HCT116 (cell line): Measurements from ENCODE around the gene OTUD5. TPM values are rescaled to one million over a fixed set of nuclear protein-coding genes. Genes with fewer than 3 reads are reported as not detected.

ENCODE experiments used
- ATAC-seq: fragments of 200-7000 bp; cut with Tn5 transposase; 2 replicates; pipeline ENCODE4 v1.9.1; 2020; ENCODE audit warnings: mild to moderate bottlenecking, moderate library complexity
- BruUV-seq: library from RNA; stranded (reverse); fragments of 400-500 nt; replicated peaks from 2 replicates; lab custom pipeline; 2021; lab: Mats Ljungman, UMichigan
- CTCF ChIA-PET: fragments of 300-600 bp; sonication (Branson Sonifier 250); formaldehyde crosslinking; loops from one replicate; lab custom pipeline; 2021; ENCODE audit warnings: antibody characterized with exemption; lab: Charles Lee
- POLR2A ChIA-PET: fragments of 300-600, 350-600 bp; sonication (Branson Sonifier 250); formaldehyde crosslinking; loops from one replicate; lab custom pipeline; 2021; ENCODE audit warnings: antibody characterized with exemption; lab: Charles Lee
- RAD21 ChIA-PET, 2 experiments: fragments of 300-600 bp; sonication (Branson Sonifier 250); formaldehyde crosslinking; loops; one replicate each; lab custom pipeline; 2023; ENCODE audit warnings: low total read pairs in 2 of 2; ENCODE audit not compliant: uncharacterized antibody in 2 of 2, unreplicated experiment in 2 of 2, low non-redundant PET in 1 of 2; lab: Charles Lee
- DNase-seq: peaks from one replicate; pipeline ENCODE4 v3.0.0-alpha.2; 2010; ENCODE audit warnings: low read depth, low spot score
- H2AFZ ChIP-seq: fragments of 200-600 bp; shearing (Covaris generic), sonication (generic); 2 replicates; pipeline ENCODE4 v1.6.1; 2017; ENCODE audit warnings: low read depth, mixed run types, mixed read lengths, antibody characterized with exemption, low read length; ENCODE audit not compliant: poor library complexity, severe bottlenecking
- H3K27ac ChIP-seq: 2 replicates; pipeline ENCODE4 v1.5.1; 2012; ENCODE audit warnings: low read depth, low read length
- H3K27me3 ChIP-seq: fragments of 200-600 bp; sonication (generic); 2 replicates; pipeline ENCODE4 v1.6.1; 2016; ENCODE audit warnings: mixed run types, low read length, mixed read lengths; ENCODE audit not compliant: insufficient read depth
- H3K36me3 ChIP-seq, 2 experiments: fragments of 200-500 bp in 1 of 2; fragments of 200-600 bp in 1 of 2; sonication (Bioruptor generic) in 1 of 2; sonication (generic) in 1 of 2; 2 replicates each; pipeline versions ENCODE4 v1.5.1 to v1.6.1; 2014 to 2016; ENCODE audit warnings: low read length in 2 of 2, inconsistent platforms in 1 of 2, mixed read lengths in 1 of 2, mixed run types in 1 of 2; ENCODE audit not compliant: insufficient read depth in 2 of 2, control insufficient read depth in 1 of 2
- H3K4me1 ChIP-seq, 2 experiments: fragments of 200-600 bp in 1 of 2; sonication (generic) in 1 of 2; 2 replicates each; pipeline versions ENCODE4 v1.5.1 to v1.6.1; 2012 to 2017; ENCODE audit warnings: low read length in 2 of 2, inconsistent platforms in 1 of 2, mild to moderate bottlenecking in 1 of 2, mixed read lengths in 1 of 2, mixed run types in 1 of 2, moderate library complexity in 1 of 2; ENCODE audit not compliant: insufficient read depth in 2 of 2, control insufficient read depth in 1 of 2
- H3K4me2 ChIP-seq: fragments of 200-600 bp; sonication (generic); 2 replicates; pipeline ENCODE4 v1.6.1; 2017; ENCODE audit warnings: mixed run types, low read length, mixed read lengths
- H3K4me3 ChIP-seq, 2 experiments: fragments of 200-600 bp in 1 of 2; sonication (generic) in 1 of 2; replicated peaks in 1 of 2; 2 replicates each; pipeline ENCODE4 v1.5.1; 2011 to 2016; ENCODE audit warnings: low read length in 2 of 2, control low read depth in 1 of 2, low read depth in 1 of 2, mild to moderate bottlenecking in 1 of 2, mixed read lengths in 1 of 2, mixed run types in 1 of 2
- H3K79me2 ChIP-seq: fragments of 200-600 bp; sonication (generic); 2 replicates; pipeline ENCODE4 v1.6.1; 2017; ENCODE audit warnings: mild to moderate bottlenecking, mixed run types, low read length, moderate library complexity, mixed read lengths; ENCODE audit not compliant: insufficient read depth
- H3K9ac ChIP-seq: fragments of 200-600 bp; sonication (generic); 2 replicates; pipeline ENCODE4 v1.6.1; 2016; ENCODE audit warnings: low read length, mixed read lengths
- H3K9me2 ChIP-seq: fragments of 200-600 bp; sonication (generic), shearing (Covaris generic); 2 replicates; pipeline ENCODE4 v1.6.1; 2017; ENCODE audit warnings: mixed run types, mild to moderate bottlenecking, moderate library complexity; ENCODE audit not compliant: insufficient read depth
- H3K9me3 ChIP-seq, 2 experiments: fragments of 200-500 bp in 1 of 2; fragments of 200-600 bp in 1 of 2; sonication (Bioruptor generic) in 1 of 2; sonication (generic) in 1 of 2; 2 replicates each; pipeline ENCODE4 v1.6.1; 2014 to 2017; ENCODE audit warnings: low read length in 2 of 2, mixed read lengths in 2 of 2, inconsistent platforms in 1 of 2, low read depth in 1 of 2, mild to moderate bottlenecking in 1 of 2, mixed run types in 1 of 2, moderate library complexity in 1 of 2; ENCODE audit not compliant: control insufficient read depth in 1 of 2, insufficient read depth in 1 of 2
- H4K20me1 ChIP-seq: fragments of 200-600 bp; sonication (generic), shearing (Covaris generic); 2 replicates; pipeline ENCODE4 v1.6.1; 2017; ENCODE audit warnings: mixed run types, mild to moderate bottlenecking, moderate library complexity; ENCODE audit not compliant: insufficient read depth
- ATF3 ChIP-seq: IDR thresholded peaks from 2 replicates; pipeline ENCODE4 v1.6.1; 2012
- CBX3 ChIP-seq: IDR thresholded peaks from 2 replicates; pipeline ENCODE4 v1.6.1; 2012; ENCODE audit warnings: low read depth
- EGR1 ChIP-seq: IDR thresholded peaks from 2 replicates; pipeline ENCODE4 v1.6.1; 2012; ENCODE audit warnings: low read depth
- EZH2 ChIP-seq: fragments of 200-600 bp; sonication (generic); IDR thresholded peaks from 2 replicates; pipeline ENCODE4 v1.6.1; 2017; ENCODE audit warnings: antibody characterized with exemption, mixed run types
- EZH2phosphoT487 ChIP-seq: fragments of 200-600 bp; IDR thresholded peaks from 2 replicates; pipeline ENCODE4 v1.6.1; 2018; ENCODE audit warnings: antibody characterized with exemption, borderline replicate concordance
- FOSL1 ChIP-seq: IDR thresholded peaks from 2 replicates; pipeline ENCODE4 v1.6.1; 2012; ENCODE audit warnings: low read depth
- POLR2A ChIP-seq: IDR thresholded peaks from 2 replicates; pipeline ENCODE4 v1.7.0; 2011; ENCODE audit warnings: borderline replicate concordance; ENCODE audit not compliant: insufficient read depth, insufficient read length; ENCODE audit errors: extremely low read depth
- RAD21 ChIP-seq: IDR thresholded peaks from 2 replicates; pipeline ENCODE4 v1.6.1; 2012; ENCODE audit warnings: low read depth, mild to moderate bottlenecking
- REST ChIP-seq: IDR thresholded peaks from 2 replicates; pipeline ENCODE4 v1.6.1; 2012; ENCODE audit warnings: low read depth
- SIN3A ChIP-seq: IDR thresholded peaks from 2 replicates; pipeline ENCODE4 v1.6.1; 2012; ENCODE audit warnings: low read depth
- SP1 ChIP-seq: IDR thresholded peaks from 2 replicates; pipeline ENCODE4 v1.6.1; 2012; ENCODE audit warnings: low read depth
- SRF ChIP-seq: IDR thresholded peaks from 2 replicates; pipeline ENCODE4 v1.6.1; 2012; ENCODE audit warnings: low read depth
- ZFX ChIP-seq: fragments of 450-650 bp; IDR thresholded peaks from 2 replicates; pipeline ENCODE4 v1.6.1; 2017
- ZNF274 ChIP-seq: fragments of 200-500 bp; sonication (Bioruptor generic); IDR thresholded peaks from 2 replicates; pipeline ENCODE4 v1.6.1; 2014; ENCODE audit warnings: mild to moderate bottlenecking, low read depth, low read length, inconsistent platforms
- intact Hi-C: fragments of 100-400 bp; cut with micrococcal nuclease; formaldehyde crosslinking; loops from 2 replicates; pipeline ENCODE4 v1.10.0; 2022
- total RNA-seq: library from RNA; stranded (reverse); gene quantifications from one replicate; pipeline ENCODE4 v1.2.1, GENCODE V29; 2021; ENCODE audit not compliant: unreplicated experiment
- TF ChIP-seq, protein P1 (sequence below): IDR thresholded peaks from 2 replicates; pipeline ENCODE4 v1.6.1; 2012

Gene OTUD5
- total RNA-seq, 1 experiment from 2014 or later: 42.6 TPM

- POLR2A ChIA-PET: no interaction called here
- no peak for TF ChIP-seq CBX3
- TF ChIP-seq EZH2phosphoT487: no peak
- TF ChIP-seq, protein P1, sequence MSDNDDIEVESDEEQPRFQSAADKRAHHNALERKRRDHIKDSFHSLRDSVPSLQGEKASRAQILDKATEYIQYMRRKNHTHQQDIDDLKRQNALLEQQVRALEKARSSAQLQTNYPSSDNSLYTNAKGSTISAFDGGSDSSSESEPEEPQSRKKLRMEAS: no peak
- TF ChIP-seq ZNF274: no peak
- no peak for TF ChIP-seq EGR1
- no peak for TF ChIP-seq ZFX
Observed at GRCh38 chrX:48983081-48983480, 25.7 kb upstream of the OTUD5 start.

GRCh38 chrX:48981178-48981577 is 23.8 kb upstream of the OTUD5 start:
- ATAC-seq (no peak), DNase-seq (no peak)
- no TSS peak for BruUV-seq
- Histone ChIP-seq H3K4me3 (no peak overlapping the region), H2AFZ (no peak overlapping the region), H3K27ac (no peak overlapping the region), H4K20me1 (no peaks in the 10 kb centered on the region), H3K4me1 (no peaks in the 10 kb centered on the region), H3K4me2 (no peak overlapping the region), H3K27me3 (no peaks in the 10 kb centered on the region), H3K36me3 (peaks cover 0 to 9% of the 10 kb centered on the region in 2 experiments; a peak in 1 of 4 replicates), H3K9me2 (no peaks in the 10 kb centered on the region), H3K9ac (no peak overlapping the region), H3K9me3 (no peaks in the 10 kb centered on the region), H3K79me2 (no peaks in the 10 kb centered on the region)
- CTCF ChIA-PET: no interaction called here
- RAD21 ChIA-PET: no interaction called here
- no peak for TF ChIP-seq ATF3
- TF ChIP-seq REST: no peak
- no peak for TF ChIP-seq SIN3A
- no peak for TF ChIP-seq POLR2A
- TF ChIP-seq EZH2: no peak
- no peak for TF ChIP-seq SP1
- TF ChIP-seq SRF: no peak
- TF ChIP-seq FOSL1: no peak
- TF ChIP-seq RAD21: no peak
- TF ChIP-seq ZFX: no peak
- no peak for TF ChIP-seq CBX3
- POLR2A ChIA-PET: no interaction called here
- intact Hi-C loops: no loop called here

More at GRCh38 chrX:48983081-48983480, 25.7 kb upstream of the OTUD5 start:
- ATAC-seq (no peak), DNase-seq (no peak)
- no peaks in the 10 kb centered on the region for H3K27me3 ChIP-seq
- ChIA-PET RAD21 (no interaction called here), CTCF (no interaction called here)
- no TSS peak for BruUV-seq
- H3K79me2 ChIP-seq: no peaks in the 10 kb centered on the region
- intact Hi-C loops: no loop called here
- no peak overlapping the region for H3K9ac ChIP-seq
- H3K9me3 ChIP-seq: no peaks in the 10 kb centered on the region
- H4K20me1 ChIP-seq: no peaks in the 10 kb centered on the region
- no peak overlapping the region for H3K4me3 ChIP-seq
- peaks cover 0 to 7% of the 10 kb centered on the region in 2 experiments; a peak in 1 of 4 replicates for H3K36me3 ChIP-seq
- no peak overlapping the region for H3K27ac ChIP-seq
- H3K4me1 ChIP-seq: no peaks in the 10 kb centered on the region
- H3K4me2 ChIP-seq: no peak overlapping the region
- H2AFZ ChIP-seq: no peak overlapping the region
- no peaks in the 10 kb centered on the region for H3K9me2 ChIP-seq
